Mesenchymal stem cell (in vitro differentiated cells and primary cell): Measurements from ENCODE around the gene CBFB.

Experiments used
- DNase-seq: peaks from one replicate; pipeline ENCODE4 v3.0.0-alpha.2; 2013
- H2AFZ ChIP-seq: one replicate; pipeline ENCODE4 v1.6.1; 2013; ENCODE audit warnings: low read depth, mild to moderate bottlenecking, control low read depth, inconsistent platforms, low read length, moderate library complexity
- H2AK5ac ChIP-seq: 2 replicates; pipeline ENCODE4 v1.6.1; 2013; ENCODE audit warnings: low read length, moderate library complexity, mild to moderate bottlenecking, inconsistent platforms; ENCODE audit not compliant: severe bottlenecking
- H2BK120ac ChIP-seq: one replicate; pipeline ENCODE4 v1.6.1; 2013; ENCODE audit warnings: low read depth, mild to moderate bottlenecking, inconsistent platforms, low read length, moderate library complexity
- H2BK12ac ChIP-seq, 2 experiments: one replicate each; pipeline ENCODE4 v1.6.1; 2013; ENCODE audit warnings: inconsistent platforms in 2 of 2, low read length in 2 of 2, mild to moderate bottlenecking in 2 of 2, moderate library complexity in 2 of 2, control low read depth in 1 of 2
- H2BK15ac ChIP-seq: one replicate; pipeline ENCODE4 v1.6.1; 2013; ENCODE audit warnings: mild to moderate bottlenecking, low read depth, inconsistent platforms; ENCODE audit not compliant: poor library complexity, severe bottlenecking
- H2BK5ac ChIP-seq: 2 replicates; pipeline ENCODE4 v1.6.1; 2013; ENCODE audit warnings: low read depth, mild to moderate bottlenecking, low read length, control low read depth, inconsistent platforms; ENCODE audit not compliant: poor library complexity, severe bottlenecking
- H3K14ac ChIP-seq, 2 experiments: one replicate each; pipeline ENCODE4 v1.6.1; 2013; ENCODE audit warnings: inconsistent platforms in 2 of 2, low read length in 2 of 2, control low read depth in 1 of 2, mild to moderate bottlenecking in 1 of 2, moderate library complexity in 1 of 2
- H3K18ac ChIP-seq, 2 experiments: one replicate each; pipeline ENCODE4 v1.6.1; 2013; ENCODE audit warnings: inconsistent platforms in 2 of 2, low read length in 2 of 2, control low read depth in 1 of 2, low read depth in 1 of 2, mild to moderate bottlenecking in 1 of 2
- H3K23ac ChIP-seq, 2 experiments: one replicate each; pipeline ENCODE4 v1.6.1; 2013; ENCODE audit warnings: inconsistent platforms in 2 of 2, low read length in 2 of 2, mild to moderate bottlenecking in 2 of 2, moderate library complexity in 2 of 2, control low read depth in 1 of 2
- H3K27ac ChIP-seq: 2 replicates; pipeline ENCODE4 v1.5.1; 2013; ENCODE audit warnings: mild to moderate bottlenecking, moderate library complexity, low read length, control low read depth, inconsistent platforms; ENCODE audit not compliant: poor library complexity, severe bottlenecking
- H3K27me3 ChIP-seq, 2 experiments: 2 replicates each; pipeline versions ENCODE4 v1.6.1 to v1.7.0; 2013; ENCODE audit warnings: low read length in 2 of 2, mild to moderate bottlenecking in 2 of 2, moderate library complexity in 2 of 2, control low read depth in 1 of 2, inconsistent platforms in 1 of 2; ENCODE audit not compliant: control insufficient read depth in 1 of 2, insufficient read depth in 1 of 2
- H3K36me3 ChIP-seq, 2 experiments: 2 replicates each; pipeline versions ENCODE4 v1.6.1 to v1.7.0; 2013; ENCODE audit warnings: low read length in 2 of 2, control low read depth in 1 of 2, inconsistent platforms in 1 of 2, low read depth in 1 of 2, mild to moderate bottlenecking in 1 of 2; ENCODE audit not compliant: insufficient read depth in 2 of 2, control insufficient read depth in 1 of 2
- H3K4ac ChIP-seq, 2 experiments: one replicate each; pipeline ENCODE4 v1.6.1; 2013; ENCODE audit warnings: inconsistent platforms in 2 of 2, low read length in 2 of 2, mild to moderate bottlenecking in 2 of 2, moderate library complexity in 2 of 2, control low read depth in 1 of 2, low read depth in 1 of 2
- H3K4me1 ChIP-seq: 2 replicates; pipeline ENCODE4 v1.6.1; 2013; ENCODE audit warnings: low read depth, low read length, control low read depth; ENCODE audit not compliant: control insufficient read depth, insufficient read depth
- H3K4me2 ChIP-seq: 2 replicates; pipeline ENCODE4 v1.6.1; 2013; ENCODE audit warnings: low read length, mild to moderate bottlenecking, inconsistent platforms; ENCODE audit not compliant: poor library complexity, severe bottlenecking
- H3K4me3 ChIP-seq, 2 experiments: 2 replicates each; pipeline versions ENCODE4 v1.5.1 to v1.7.0; 2013; ENCODE audit warnings: low read length in 2 of 2, mild to moderate bottlenecking in 2 of 2, control low read depth in 1 of 2, low read depth in 1 of 2; ENCODE audit not compliant: insufficient read depth in 1 of 2
- H3K79me1 ChIP-seq: replicated peaks from 2 replicates; pipeline ENCODE4 v1.6.1; 2013; ENCODE audit warnings: mild to moderate bottlenecking, control low read depth, low read length, inconsistent platforms; ENCODE audit not compliant: poor library complexity, severe bottlenecking
- H3K9ac ChIP-seq: 2 replicates; pipeline ENCODE4 v1.7.0; 2013; ENCODE audit warnings: mild to moderate bottlenecking, low read length, moderate library complexity
- H3K9me3 ChIP-seq: 2 replicates; pipeline ENCODE4 v1.7.0; 2013; ENCODE audit warnings: mild to moderate bottlenecking, low read length; ENCODE audit not compliant: control insufficient read depth
- H4K8ac ChIP-seq: one replicate; pipeline ENCODE4 v1.6.1; 2013; ENCODE audit warnings: inconsistent platforms, mild to moderate bottlenecking, low read length, moderate library complexity
- H4K91ac ChIP-seq: one replicate; pipeline ENCODE4 v1.6.1; 2013; ENCODE audit warnings: mild to moderate bottlenecking, low read length, inconsistent platforms
- WGBS: methylation state at CpG from one replicate; pipeline ENCODE4 v1.1.7; 2013; ENCODE audit warnings: mixed read lengths; 5-methylcytosine and 5-hydroxymethylcytosine counted together

The CBFB gene

GRCh38 chr16:67026570-67026969 lies 2.4 kb upstream of the CBFB start:
- Histone ChIP-seq H3K23ac (no peak overlapping the region), H4K91ac (no peak overlapping the region), H3K14ac (no peak overlapping the region), H3K27me3 (no peaks in the 10 kb centered on the region), H2BK12ac (no peak overlapping the region), H3K4me3 (no peak overlapping the region), H2BK5ac (no peak overlapping the region), H2AFZ (no peak overlapping the region), H3K36me3 (peaks cover 2 to 5% of the 10 kb centered on the region in 2 experiments), H4K8ac (no peak overlapping the region), H2BK120ac (no peak overlapping the region), H3K4me2 (no peak overlapping the region), H3K4me1 (peaks cover 4% of the 10 kb centered on the region), H3K4ac (no peak overlapping the region), H3K79me1 (peaks cover 2% of the 10 kb centered on the region), H2AK5ac (no peak overlapping the region), H3K9me3 (no peaks in the 10 kb centered on the region), H3K18ac (no peak overlapping the region), H3K27ac (no peak overlapping the region), H3K9ac (no peak overlapping the region), H2BK15ac (no peak overlapping the region)
- 97% methylated on average over 4 of the region's 4 CpGs for WGBS
- no peak for DNase-seq

GRCh38 chr16:67027046-67027445 lies 1.9 kb upstream of the CBFB start:
- peak overlapping the region in 1 of 2 experiments; percentile 27 for H3K4me3 ChIP-seq
- no peak overlapping the region for H3K27ac ChIP-seq
- no peak overlapping the region for H4K8ac ChIP-seq
- H3K9me3 ChIP-seq = no peaks in the 10 kb centered on the region
- H3K36me3 ChIP-seq = peaks cover 4 to 9% of the 10 kb centered on the region in 2 experiments
- H2BK12ac ChIP-seq = peak overlapping the region in 1 of 2 experiments; percentile 42
- no peak overlapping the region for H3K18ac ChIP-seq
- H3K14ac ChIP-seq = no peak overlapping the region
- no peak overlapping the region for H2AFZ ChIP-seq
- H3K27me3 ChIP-seq = no peaks in the 10 kb centered on the region
- peaks cover 5% of the 10 kb centered on the region for H3K4me1 ChIP-seq
- DNase-seq = no peak
- no peak overlapping the region for H2AK5ac ChIP-seq
- H3K9ac ChIP-seq = no peak overlapping the region
- no peak overlapping the region for H2BK15ac ChIP-seq
- no peak overlapping the region for H3K23ac ChIP-seq
- H2BK120ac ChIP-seq = no peak overlapping the region
- H3K4ac ChIP-seq = no peak overlapping the region
- H2BK5ac ChIP-seq = no peak overlapping the region
- 96% methylated on average over 6 of the region's 6 CpGs for WGBS
- H3K4me2 ChIP-seq = no peak overlapping the region
- peak overlapping the region; percentile 81 for H4K91ac ChIP-seq
- peaks cover 2% of the 10 kb centered on the region for H3K79me1 ChIP-seq

GRCh38 chr16:67028167-67028695 lies 718 bp upstream of the CBFB start:
- Histone ChIP-seq H3K9ac (peak overlapping the region; percentile 98), H2AFZ (peak overlapping the region; percentile 60), H3K14ac (peak overlapping the region in 1 of 2 experiments; percentile 19), H2BK15ac (no peak overlapping the region), H3K27me3 (no peaks in the 10 kb centered on the region), H3K4me2 (peak overlapping the region; percentile 48), H3K9me3 (no peaks in the 10 kb centered on the region), H3K36me3 (peaks cover 4 to 16% of the 10 kb centered on the region in 2 experiments), H2BK5ac (no peak overlapping the region), H3K27ac (peak overlapping the region; percentile 77), H2AK5ac (no peak overlapping the region), H3K4me1 (peaks cover 5% of the 10 kb centered on the region), H3K4ac (peak overlapping the region; percentile 3 to 81), H3K23ac (no peak overlapping the region), H4K91ac (peak overlapping the region; percentile 8), H3K4me3 (peak overlapping the region; percentile 47 to 92), H3K79me1 (peaks cover 2% of the 10 kb centered on the region), H2BK120ac (no peak overlapping the region), H3K18ac (peak overlapping the region; percentile 60 to 95), H4K8ac (peak overlapping the region; percentile 67), H2BK12ac (no peak overlapping the region)
- no peak for DNase-seq
- WGBS = 39% methylated on average over 7 of the region's 10 CpGs

GRCh38 chr16:67029254-67030096 lies 526 bp downstream of the CBFB start:
- Histone ChIP-seq H3K4me1 (peaks cover 5% of the 10 kb centered on the region), H2BK12ac (no peak overlapping the region), H3K4ac (peak overlapping the region; percentile 93 to 94), H2BK5ac (peak overlapping the region; percentile 84), H3K9me3 (no peaks in the 10 kb centered on the region), H2BK15ac (peak overlapping the region; percentile 78), H2BK120ac (peak overlapping the region; percentile 66), H3K27me3 (no peaks in the 10 kb centered on the region), H2AFZ (peak overlapping the region; percentile 85), H4K91ac (peak overlapping the region; percentile 86), H3K18ac (peak overlapping the region; percentile 90 to 93), H2AK5ac (no peak overlapping the region), H4K8ac (peak overlapping the region; percentile 56), H3K4me3 (peak overlapping the region; percentile 88 to 89), H3K27ac (peak overlapping the region; percentile 51), H3K36me3 (peaks cover 4 to 16% of the 10 kb centered on the region in 2 experiments), H3K14ac (peak overlapping the region; percentile 40 to 81), H3K23ac (peak overlapping the region; percentile 83 to 99), H3K79me1 (peaks cover 3% of the 10 kb centered on the region), H3K4me2 (peak overlapping the region; percentile 80), H3K9ac (peak overlapping the region; percentile 94)
- under 1% methylated on average over 100 of the region's 123 CpGs for WGBS
- peak; percentile 61 for DNase-seq
